Stimulated activated CD4-positive, alpha-beta T cell treated with anti-CD3 and anti-CD28 coated beads, Interleukin-15, amount 100 ng/mL, for 24 hours (primary cell): ENCODE results near the gene LRRC32.

Source experiments
- DNase-seq: peaks from one replicate; pipeline ENCODE4 v3.0.0-alpha.2; 2020

The LRRC32 gene

DNA sequence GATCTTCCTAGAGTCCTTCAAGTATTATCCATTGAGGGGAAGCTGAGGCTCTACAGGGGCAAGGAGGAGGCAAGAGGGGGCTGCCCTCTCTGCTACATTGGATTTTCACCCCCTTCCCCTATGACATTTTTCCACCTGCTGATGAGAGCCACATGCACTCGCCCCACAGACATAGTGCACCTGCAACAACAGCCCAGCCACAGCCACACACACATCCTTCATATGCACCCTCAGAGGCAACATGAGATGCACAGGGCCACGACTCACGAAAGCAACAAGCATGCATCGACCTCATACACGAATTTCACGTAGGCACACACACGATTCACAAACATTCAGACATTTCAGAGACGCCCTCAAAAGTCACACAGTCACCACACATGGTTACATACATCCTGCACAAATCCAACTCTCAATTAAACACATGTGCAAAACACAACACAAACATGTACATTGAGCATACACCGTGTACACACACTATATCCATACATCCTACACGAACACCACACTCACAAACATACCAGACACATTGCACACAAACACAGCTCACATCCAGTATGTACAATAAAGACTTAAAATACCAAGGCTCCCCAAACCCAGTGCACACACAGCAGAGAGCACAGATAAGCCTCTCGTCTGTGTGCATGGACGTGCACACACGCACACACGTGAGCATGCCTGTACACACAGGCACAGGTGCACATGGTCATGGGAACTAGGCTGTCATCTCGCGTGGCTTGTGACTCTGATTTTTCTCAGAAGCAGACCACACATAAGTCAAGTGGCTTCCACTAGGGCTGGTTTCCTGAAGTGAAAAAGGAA is 6.3 kb upstream of the LRRC32 start:
- no peak for DNase-seq

DNA sequence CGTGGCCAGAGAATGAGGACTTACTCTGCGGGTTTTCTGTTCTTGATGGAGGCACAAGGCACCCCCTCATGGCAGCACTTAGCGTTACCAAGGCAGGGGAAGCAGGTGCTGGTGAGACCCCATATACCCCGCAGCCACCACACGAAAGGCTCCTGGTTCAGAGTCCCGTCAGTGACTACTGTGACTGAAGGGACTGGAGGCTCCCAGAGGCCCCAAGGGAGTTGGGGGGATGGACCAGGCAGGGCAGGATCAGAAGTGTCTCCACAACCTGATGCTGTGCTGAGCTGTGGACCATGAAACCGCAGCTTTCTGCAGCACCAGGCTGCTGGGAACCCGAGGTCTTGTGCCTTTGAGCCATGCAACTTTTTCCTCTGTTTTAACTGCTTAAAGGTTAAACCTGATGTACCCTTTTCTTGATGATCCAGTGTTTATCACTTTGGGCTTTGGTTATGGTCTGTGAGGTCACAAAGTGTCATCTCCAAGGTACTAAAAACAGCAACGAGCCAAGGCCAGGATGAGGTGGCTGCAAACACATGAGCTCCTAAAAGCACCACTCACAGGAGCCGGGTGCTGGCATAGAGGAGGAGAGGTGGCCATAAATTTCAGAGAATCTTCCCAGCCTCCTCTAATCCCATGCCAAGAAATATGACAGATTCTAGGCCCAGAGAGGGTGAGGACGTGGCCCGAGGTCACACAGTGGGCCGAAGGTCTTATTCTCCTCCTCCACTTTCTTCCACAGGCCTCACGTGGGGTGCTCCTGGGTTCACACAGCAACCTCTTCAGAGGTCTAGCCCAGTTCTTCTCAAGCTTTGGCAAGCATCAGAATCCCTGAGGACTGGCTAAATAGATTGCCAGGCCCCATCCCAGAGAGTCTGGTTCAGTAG is 4.2 kb upstream of the LRRC32 start:
- no peak for DNase-seq

DNA sequence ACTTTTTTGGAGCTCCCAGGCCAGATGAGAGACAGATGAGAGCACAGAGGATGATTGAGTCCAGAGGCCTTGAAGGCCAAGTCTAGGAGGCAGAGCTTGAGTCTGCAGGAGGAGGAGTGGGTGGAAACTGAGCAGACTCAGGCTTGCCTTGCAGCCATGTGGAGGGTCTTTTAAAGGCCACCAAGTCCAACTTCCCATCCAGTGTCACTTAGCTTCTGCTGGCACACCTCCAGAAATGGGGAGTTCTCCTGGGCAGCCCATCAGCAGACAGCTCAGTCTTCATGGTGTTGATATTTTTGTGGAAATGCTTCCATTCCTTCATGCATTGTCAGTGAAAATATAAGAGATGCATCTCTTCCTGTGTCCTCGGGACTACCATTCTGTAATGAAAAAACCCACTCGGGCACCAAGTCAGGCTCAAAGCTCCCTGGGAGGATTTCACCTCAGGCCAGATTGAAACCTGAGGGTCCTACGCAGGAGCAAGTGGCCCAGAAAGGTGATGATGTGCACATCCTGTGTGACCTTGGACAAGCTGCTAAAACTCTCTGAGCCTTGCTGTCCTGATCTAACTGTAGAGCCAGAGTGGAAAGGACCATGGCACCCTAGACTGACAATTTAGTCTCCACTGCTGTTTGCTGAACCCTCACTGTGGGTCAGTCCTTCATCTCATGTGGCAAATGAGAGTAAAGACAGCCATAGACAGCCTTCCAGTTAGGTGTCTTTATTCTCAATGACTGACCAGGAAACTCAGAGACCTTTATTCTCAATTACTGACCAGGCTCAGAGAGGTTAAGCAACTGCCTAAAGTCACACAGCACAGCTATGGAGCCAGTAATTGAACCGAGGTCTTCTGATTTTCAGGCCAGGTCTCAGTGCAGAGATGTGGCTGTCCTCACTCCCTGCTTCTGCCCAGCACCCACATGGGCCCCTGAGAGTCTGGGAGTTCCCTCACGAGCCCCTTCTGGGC is 2.9 kb upstream of the LRRC32 start:
- DNase-seq = no peak

DNA sequence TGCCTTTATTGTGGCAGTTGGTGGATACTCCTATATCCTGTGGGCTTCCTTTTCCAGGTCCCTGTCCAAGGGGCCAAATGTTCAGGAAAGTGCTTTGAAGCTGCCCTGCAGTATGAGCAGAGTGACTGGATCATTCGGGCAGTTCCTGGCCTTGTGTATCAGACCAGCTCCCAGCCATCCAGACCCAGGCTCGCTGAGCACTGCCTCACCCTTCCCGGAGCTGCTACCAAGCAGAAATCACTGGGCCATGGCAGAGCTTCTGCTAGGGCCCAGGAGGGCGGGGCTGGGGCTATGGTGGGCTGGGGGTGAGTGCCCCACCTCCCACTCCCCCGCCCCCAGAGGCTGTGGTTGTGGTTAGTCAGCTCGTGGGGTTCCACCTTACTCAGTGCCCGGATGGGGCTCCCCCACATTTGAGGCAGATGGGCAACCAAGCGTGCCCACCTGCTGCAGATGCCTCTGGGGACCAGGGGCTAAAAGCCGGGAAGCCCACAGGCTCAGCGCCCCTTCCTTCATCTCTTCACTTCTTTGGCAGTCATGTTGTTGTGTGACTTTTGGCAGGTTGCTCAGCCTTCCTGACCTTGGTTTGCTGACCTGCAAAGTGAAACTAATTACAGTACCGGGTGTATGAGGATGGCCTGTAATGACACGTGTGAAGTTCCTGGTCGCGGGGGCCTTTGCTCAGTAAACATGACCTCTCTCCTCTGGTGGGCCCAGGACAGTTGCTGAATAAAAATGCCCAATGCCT is 2.1 kb upstream of the LRRC32 start:
- peak; percentile 31 for DNase-seq

DNA sequence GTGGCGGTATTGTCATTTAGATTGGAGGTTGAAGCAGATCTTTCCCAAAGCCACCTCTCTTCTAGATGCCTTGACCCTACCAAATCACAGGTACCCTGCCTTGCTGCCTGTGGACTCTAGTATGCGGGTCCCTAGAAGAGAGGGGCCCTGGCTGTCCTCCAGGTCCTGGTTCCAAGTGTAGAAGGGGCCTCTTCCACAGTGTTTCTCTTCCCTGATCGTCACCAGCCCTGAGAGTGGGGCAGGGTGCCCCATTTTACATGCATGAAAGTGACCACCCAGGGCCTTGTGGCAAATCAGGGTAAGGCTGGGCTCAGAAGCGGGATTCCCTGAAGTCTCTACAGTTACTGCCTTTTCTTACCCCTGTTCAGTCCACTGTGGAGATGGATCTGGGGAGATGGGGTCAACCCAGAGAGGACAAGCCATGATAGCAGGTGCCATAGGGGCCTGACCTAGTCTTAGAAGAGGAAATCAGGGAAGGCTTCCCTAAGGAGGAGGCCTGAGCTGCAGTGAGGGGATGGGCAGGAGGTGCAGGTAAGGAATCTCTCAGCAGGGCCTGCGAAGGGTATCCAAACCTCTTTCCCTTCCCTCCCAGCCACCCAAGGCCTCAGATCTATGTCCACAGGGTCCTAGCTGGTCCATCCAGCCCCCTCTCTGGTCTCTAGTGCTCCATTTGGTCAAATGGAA is 1.2 kb upstream of the LRRC32 start:
- no peak for DNase-seq

DNA sequence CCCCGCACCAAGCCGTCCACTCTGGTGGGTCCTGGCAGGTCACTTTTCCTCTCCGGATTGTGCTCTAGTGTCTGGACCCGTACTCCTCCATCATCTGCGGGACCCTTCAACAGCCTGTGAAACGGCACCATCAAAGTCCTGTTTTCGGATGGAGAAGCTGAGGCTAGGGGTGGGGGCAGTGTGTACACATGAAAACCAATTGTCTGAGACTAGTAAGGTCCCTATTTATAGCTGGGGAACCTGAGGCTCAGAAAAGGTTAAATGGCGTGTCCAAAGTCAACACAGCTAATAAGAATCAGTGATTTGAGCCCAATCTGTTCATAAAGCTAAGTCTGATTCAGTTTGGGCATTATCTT is 668 bp upstream of the LRRC32 start:
- DNase-seq = no peak

DNA sequence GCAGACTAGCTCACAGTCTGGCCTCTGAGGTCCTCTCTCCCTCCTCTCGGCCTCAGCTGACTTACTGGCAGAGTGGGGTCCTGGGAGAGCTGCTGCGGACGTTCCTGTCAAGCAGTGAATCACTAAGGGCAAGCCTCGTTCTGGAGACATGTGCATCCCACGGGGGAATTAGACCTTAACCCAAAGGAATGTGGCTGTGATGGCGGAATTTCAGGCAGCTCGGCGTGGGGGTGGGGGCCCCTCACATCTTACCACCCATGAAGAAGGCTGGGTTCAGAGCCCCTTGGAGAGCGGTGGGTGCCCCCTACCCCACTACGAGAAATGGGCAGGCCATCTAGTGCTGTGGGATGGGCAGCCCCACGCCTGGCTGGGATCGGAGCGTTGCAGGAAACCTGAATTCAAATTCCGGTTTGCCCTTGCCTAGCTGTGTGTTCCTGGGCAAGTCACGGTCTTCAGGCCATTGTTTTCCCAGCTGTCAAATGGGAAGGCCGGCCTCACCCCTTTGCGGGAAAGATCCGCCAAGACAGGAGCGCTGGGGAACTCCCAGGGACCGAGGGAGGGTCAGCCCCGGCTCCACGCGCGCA is 554 bp downstream of the LRRC32 start:
- DNase-seq = no peak

DNA sequence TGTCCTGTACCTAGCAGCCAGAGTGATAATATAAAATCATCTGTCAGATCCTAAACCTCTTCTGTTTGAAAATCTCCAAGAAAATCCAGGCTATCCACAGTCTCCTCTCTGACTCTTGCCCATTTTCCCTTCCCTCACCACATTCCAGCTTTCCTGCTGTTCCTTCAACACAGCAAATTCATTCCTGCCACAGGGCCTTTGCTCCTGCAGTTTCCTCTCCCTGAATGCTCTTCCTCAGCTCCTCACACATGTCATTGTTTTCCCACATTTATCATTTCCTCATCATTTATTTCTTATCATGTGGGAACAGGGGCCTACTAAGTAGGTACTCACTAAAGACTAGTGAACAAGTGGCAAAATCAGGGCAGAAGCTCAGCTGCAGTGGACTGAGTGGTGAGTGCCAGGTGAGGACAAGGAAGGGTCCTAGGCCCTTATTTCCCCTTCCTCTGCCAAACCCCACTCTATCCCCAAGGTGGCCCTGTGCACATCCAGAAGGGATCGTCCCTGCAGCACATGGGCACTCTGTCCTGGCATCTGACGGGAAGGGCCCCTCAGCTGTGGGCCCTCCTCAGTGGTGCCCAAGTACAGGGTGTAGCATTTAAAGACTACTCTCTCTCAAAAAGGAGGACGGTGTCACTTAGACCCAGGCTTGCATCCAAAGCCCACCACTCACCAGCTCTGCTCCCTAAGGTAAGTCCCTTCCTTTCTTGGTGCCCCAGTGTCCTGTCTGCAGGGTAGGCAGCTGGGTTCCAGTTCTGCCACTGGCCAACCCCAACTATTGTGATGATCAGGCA is 2.0 kb downstream of the LRRC32 start:
- no peak for DNase-seq

DNA sequence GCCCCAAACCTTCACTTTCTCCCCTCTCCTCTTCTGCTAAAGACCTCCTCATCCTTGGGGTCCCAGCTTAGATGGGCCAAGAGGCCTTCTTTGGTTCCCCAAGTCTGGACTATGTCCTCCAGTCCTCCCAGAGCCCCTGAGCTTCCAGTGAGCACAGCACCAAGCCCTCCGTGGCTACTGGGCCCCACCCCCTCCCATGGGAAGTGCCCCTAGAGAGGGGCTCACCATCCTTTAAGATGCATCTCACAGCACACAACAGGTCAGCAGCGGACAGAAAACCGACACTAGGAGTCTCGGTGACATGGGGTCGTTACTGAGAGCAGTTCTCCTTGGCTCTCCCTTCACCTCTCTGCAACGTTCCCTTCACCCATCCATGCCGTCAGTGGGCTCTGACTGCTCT is 2.7 kb downstream of the LRRC32 start:
- DNase-seq = no peak

DNA sequence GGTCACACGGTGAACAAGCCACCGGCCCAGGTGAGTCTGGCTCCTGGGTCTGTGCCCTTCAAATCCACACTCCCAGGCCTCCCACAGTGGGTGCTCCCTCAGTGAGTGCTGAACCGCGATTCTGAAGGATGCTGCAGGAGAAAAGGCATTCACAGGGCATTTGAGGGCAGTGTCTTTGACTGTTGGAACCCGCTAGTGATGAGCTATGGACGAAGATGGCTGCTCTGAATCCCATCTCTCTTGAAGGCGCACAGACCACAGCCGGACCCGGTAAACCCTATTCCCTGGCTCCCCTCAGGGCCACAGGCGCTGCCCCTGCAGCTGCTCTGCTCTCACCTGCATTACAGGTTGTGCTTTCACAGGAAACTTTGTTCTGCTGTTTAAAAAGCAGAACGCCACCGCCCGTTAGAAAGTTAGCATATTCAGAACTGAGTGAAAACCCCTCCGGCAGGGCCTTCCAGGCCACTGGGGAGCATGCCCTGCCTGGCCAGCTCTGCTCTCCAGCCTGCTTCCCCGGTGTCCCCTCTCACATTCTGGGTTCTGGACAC is 3.2 kb downstream of the LRRC32 start:
- DNase-seq = no peak

DNA sequence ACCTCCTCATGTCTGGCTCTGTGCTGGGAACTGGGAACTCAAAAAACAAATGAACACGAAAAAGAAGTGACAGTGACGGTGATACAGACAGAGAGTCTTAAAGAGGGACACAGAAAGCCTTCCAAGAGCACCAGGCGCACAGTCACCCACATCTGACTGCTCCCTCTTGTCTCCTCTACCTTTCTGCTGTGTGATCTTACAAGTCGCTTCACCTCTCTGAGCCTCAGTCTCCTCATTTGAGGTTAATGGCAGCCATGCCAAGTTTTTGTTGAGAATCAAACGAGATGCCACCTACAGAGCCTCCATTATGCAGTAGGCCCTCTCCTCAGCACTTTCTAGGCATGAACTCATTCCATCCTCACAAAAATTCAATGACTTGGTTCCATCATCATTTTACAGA is 3.7 kb downstream of the LRRC32 start:
- no peak for DNase-seq

DNA sequence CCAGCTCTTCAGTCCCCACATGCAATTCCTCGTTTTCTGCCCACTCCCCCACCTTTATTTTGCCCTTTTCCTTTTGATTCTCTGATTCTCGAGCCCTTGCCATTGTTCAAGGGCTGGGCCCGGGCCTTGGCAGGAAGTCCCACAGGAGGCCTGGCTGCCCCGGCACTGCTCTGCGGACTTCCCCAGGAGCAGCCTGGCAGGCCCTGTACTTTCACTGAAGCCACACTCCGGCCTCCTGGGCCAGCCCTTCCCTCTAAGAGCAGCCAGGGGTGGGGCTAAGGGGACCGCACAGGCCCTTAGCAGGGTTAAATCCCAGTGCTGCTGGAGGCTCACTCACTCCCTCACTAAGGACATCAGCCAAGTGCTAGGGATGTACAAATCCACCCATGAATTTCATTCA is 4.1 kb downstream of the LRRC32 start:
- DNase-seq = no peak

DNA sequence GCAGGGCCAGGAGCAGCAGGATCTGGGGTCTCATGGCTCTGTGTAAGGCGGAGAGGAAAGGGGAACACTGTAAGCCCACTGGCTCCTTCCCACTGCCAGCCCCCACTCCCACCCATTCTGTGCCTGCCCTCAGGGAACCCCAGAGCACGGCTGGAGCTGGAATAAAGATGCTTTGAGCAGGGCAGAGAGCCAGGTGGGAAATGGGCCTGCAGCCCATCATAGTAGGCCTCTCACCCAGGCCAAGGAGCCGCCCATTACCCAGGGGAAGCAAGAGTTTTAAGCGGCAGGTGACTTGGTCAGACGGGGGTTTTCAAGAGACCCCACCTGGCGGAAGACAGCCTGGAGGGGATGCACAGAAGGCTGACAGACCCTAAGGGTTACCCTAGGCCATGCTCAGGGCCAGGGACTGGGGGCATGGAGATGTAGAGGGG is 4.6 kb downstream of the LRRC32 start:
- DNase-seq = no peak

DNA sequence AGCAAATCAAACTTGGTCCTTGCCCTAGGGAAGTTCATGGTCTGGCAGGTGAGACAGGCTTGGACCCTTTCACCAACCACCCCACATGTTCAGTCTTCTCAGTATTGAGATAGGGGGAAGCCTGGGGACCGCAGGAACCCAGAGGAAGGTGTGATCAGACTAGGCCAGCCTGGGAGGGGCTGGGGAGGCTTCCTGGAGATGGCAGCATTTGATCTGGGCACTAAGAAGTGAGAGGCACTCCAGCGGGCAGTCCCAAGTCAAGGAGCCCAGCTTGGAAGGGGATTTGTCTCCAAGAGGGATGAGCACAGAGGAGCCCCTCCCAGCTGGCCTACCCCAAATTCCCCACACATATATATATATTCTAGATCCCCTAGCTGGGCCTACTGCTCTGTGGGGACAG is 5.4 kb downstream of the LRRC32 start:
- DNase-seq = no peak

DNA sequence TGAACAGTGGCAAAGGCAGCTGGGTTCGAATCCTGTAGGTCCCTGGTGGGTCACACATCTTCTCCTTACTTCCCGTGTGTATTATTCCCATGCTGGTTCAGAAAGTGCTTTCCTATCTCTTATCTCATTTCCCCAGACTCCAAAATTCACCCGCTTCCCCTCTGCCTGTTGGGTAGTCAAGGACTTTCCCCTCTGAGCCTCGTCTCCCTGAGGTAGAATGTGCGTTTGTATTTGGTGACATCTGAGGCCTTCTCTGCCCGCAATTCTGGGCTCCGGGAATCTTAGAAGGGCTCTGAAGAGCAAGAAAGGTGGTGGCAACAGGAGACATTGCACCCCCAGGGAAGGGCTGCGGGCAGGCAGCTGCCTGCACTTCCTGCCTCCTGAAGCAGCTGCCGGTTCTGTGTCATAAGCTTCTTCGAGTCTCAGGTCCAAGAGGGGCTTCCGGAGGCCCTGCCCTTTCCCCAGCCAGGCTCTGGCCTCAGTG is 5.9 kb downstream of the LRRC32 start:
- DNase-seq = peak; percentile 29

DNA sequence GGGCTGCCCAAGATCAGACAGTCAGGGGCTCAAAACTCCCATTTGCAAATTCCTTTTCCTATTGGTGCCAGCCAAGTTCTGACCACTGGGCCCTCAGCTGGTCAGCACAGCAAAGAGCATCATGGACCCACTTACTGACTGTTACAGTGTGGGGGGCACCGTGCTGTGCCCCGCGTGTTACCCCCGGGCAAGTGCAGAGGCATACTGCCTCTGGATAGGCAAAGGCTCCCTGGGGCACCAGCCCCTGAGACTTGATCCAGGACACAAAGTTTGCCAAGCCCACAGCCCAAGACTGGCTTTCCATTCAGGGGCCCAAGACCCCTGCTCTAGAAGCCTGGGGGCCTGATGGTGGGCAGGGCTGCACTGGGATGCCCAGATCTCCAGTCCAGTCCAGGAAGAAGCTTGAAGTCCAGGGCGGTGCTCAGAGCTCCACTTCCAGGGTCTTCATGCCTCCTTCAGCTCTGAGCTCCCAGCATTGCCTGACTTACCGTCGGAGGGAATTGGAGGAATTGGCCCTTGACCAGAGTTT is 6.6 kb downstream of the LRRC32 start:
- DNase-seq = no peak

DNA sequence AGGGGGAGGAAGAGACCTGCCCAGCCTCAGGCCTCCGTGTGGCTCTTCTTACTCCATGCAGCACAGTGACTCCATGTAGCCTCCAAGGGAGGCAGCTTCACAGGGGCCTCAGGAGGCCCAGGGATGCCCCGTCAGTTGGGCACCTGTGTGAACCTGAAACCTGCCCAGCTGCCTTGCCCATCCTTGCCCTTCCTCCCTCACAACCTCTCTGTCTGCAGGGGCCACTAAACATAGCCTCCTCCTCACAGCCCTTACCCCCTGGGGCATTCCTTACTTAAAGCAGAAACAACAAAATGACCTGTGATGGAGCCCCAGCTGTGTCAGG is 7.1 kb downstream of the LRRC32 start:
- no peak for DNase-seq

DNA sequence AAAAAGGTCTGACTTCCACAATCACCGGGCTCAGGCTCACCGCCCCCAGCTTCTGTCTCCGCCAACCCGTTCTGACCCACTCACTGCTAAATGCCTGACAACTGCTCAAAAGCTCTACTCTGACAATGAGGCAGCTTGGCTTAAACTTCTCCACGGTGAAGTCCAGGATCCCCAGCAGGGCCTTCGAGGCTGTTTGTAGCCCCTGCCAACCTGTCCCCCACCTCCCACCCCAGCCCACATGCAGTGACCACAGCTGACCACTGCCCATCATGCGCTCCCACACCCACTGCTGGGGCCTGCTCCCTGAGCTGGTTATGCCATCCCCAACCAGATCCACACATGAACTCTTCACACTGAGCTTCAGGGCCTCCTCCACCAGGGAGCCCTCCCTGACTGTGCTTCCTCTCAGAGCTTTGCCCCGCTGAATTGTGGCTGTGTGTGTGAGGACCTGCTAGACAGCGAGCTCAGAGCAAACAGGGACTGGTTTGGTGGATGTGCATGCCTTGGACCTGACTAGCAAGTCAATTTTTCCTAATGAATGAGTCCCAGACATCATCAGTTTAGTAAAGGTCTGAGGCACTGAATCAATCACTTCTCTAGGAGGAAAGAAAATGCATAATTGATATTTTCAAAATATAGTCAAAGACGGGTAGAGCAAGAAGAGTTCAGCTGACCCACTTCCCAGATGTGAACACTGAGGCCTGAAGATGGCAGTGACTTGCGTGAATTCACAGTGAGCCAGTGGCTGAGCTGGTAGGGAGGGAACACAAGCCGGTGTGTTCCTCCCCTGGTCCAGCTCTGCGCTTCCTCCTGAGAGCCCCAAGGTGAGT is 7.7 kb downstream of the LRRC32 start:
- DNase-seq = no peak
